ENCODE results near the gene NFE2L1. TPM values are rescaled to one million over a fixed set of nuclear protein-coding genes. Genes with fewer than 3 reads are reported as not detected.
A peak's percentile ranks its signal among the peaks of the same experiment; 100 is the strongest.
"Not testable (repeated sequence)": the region's sequence is repeated elsewhere in the genome, so short reads cannot be mapped to it uniquely, and the experiment has no call there.

The NFE2L1 gene
- total and polyA plus RNA-seq, 9 of the 15 experiments (the other 6 are each of a cell fraction or from before 2014, with no cell fraction given), result 2.0 to 68.6 (median 39.7) TPM

DNA sequence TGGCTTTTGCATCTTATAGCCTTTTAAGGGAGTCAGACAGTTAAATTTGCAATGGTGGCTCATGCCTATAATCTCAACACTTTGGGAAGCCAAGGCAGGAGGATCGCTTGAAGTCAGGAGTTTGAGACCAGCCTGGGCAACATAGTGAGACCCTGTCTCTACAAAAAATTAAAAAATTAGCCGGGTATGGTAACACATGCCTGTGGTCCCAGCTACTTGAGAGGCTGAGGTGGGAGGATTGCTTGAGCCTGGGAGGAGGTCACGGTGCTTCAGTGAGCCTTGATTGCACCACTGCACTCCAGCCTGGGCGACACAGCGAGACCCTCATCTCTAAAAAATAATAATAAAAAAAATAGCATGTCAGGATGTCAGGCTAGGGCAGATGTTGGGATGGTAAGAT lies 46.5 kb upstream of the NFE2L1 start:
- peak overlapping the region; percentile 87; the same call in 1 of the 3 replicates for H3K27ac ChIP-seq (ENCODE audit: extremely low read depth, low read depth, low read length)
- ATAC-seq; H3K4me2 ChIP-seq (ENCODE audit: insufficient read depth, low read length); H3K9ac ChIP-seq (ENCODE audit: insufficient read depth in 1 of 2, low read depth in 2 of 2, low read length in 2 of 2); CTCF ChIA-PET (ENCODE audit: low intra/inter-chr PET ratio); H3K9me1 ChIP-seq (ENCODE audit: control insufficient read depth, insufficient read depth, low read length); FAIRE-seq; H3K4me3 ChIP-seq; H3K9me3 ChIP-seq (replicated peaks; ENCODE audit: control insufficient read depth, insufficient read depth, low read depth, low read length); H3K79me2 ChIP-seq (ENCODE audit: control insufficient read depth, insufficient read depth, low read length); intact Hi-C loops (cut with micrococcal nuclease); H4K20me1 ChIP-seq (replicated peaks; ENCODE audit: control insufficient read depth, insufficient read depth, low read length); H3K36me3 ChIP-seq (ENCODE audit: control insufficient read depth, insufficient read depth, low read length); H3K27me3 ChIP-seq (ENCODE audit: control insufficient read depth in 2 of 2, insufficient read depth in 2 of 2, low read length in 2 of 2); BruUV-seq (replicated peaks); DNase-seq (ENCODE audit: extremely low read depth in 1 of 4, low spot score in 3 of 4); in situ Hi-C loops (cut with MboI): not testable (repeated sequence)
- peak; percentile 56 for TF ChIP-seq ZNF121 (CRISPR knock-in tag; conservative IDR thresholded peaks at IDR 0.05)
- WGBS (ENCODE audit: insufficient coverage, low coverage, missing lambda C conversion rate), result 96% methylated on average over 5 of the region's 5 CpGs
- peaks cover 15 to 20% of the 10 kb centered on the region in 2 experiments for H3K4me1 ChIP-seq (replicated peaks in 1 of 2; ENCODE audit: control insufficient read depth in 2 of 2, insufficient read depth in 2 of 2, low read length in 2 of 2)
- peak overlapping the region; percentile 91; the same call in 1 of the 2 replicates for H2AFZ ChIP-seq (ENCODE audit: low read depth, low read length)
- POLR2A ChIA-PET, result interaction anchor here (1.1 to 1.6 kb wide), 3 partner anchors 10 to 106 kb away, joined by 3 to 6 read pairs (median 3); partner anchors contain the start of gene SP2

DNA sequence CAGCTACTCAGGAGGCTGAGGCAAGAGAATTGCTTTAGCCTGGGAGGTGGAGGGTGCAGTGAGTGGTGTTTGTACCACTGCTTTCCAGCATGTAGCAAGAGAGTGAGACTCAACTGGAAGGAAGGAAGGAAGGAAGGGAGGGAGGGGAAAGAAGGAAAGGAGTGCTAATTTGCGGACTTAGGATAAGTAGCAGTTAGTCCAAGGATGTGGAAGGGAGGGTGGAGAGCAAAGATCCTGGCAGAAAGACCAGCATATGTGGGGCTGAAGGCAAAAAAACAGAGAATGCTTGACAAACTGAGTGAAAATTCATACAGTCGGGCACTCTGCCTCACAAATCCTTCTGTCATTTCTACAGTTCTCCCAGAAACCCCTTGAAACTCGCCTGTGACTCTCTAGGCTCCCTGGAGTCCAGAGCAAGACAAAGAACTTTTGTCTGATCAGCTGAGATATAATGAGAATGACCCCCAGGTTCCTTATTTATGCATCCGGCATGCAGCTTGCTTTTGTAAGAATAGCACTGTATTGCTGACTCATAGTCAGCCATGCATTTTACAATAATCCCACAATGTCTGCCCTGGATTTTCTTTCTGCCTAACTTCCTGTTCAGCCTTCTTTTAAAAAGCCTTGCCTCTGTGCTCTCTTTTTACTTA lies 45.8 kb upstream of the NFE2L1 start:
- intact Hi-C loops (cut with micrococcal nuclease) (no loop called here), in situ Hi-C loops (cut with MboI) (no loop called here)
- no peaks in the 10 kb centered on the region for H3K27me3 ChIP-seq (ENCODE audit: control insufficient read depth in 2 of 2, insufficient read depth in 2 of 2, low read length in 2 of 2)
- no peaks in the 10 kb centered on the region for H3K9me1 ChIP-seq (ENCODE audit: control insufficient read depth, insufficient read depth, low read length)
- H3K9me3 ChIP-seq (replicated peaks; ENCODE audit: control insufficient read depth, insufficient read depth, low read depth, low read length), result no peaks in the 10 kb centered on the region
- peaks cover 15 to 20% of the 10 kb centered on the region in 2 experiments for H3K4me1 ChIP-seq (replicated peaks in 1 of 2; ENCODE audit: control insufficient read depth in 2 of 2, insufficient read depth in 2 of 2, low read length in 2 of 2)
- H4K20me1 ChIP-seq (replicated peaks; ENCODE audit: control insufficient read depth, insufficient read depth, low read length), result no peaks in the 10 kb centered on the region
- H3K4me3 ChIP-seq, result no peak overlapping the region
- peak overlapping the region; percentile 87 for H3K27ac ChIP-seq (ENCODE audit: extremely low read depth, low read depth, low read length)
- H3K79me2 ChIP-seq (ENCODE audit: control insufficient read depth, insufficient read depth, low read length), result no peaks in the 10 kb centered on the region
- peak overlapping the region in 1 of 2 experiments; percentile 73; a peak in 2 of 4 replicates for H3K9ac ChIP-seq (ENCODE audit: insufficient read depth in 1 of 2, low read depth in 2 of 2, low read length in 2 of 2)
- DNase-seq (ENCODE audit: extremely low read depth in 1 of 4, low spot score in 3 of 4) (peak; percentile 43 to 66 (median 54)), FAIRE-seq (peak; percentile 87), ATAC-seq (peak; percentile 79)
- CTCF ChIA-PET (ENCODE audit: low intra/inter-chr PET ratio), result interaction anchor here (0.6 kb wide), 2 partner anchors 30 to 673 kb away, joined by 3 to 5 read pairs; no protein-coding TSS in a partner anchor
- H3K4me2 ChIP-seq (ENCODE audit: insufficient read depth, low read length), result peak overlapping the region; percentile 64
- H2AFZ ChIP-seq (ENCODE audit: low read depth, low read length), result peak overlapping the region; percentile 91
- WGBS (ENCODE audit: insufficient coverage, low coverage, missing lambda C conversion rate), result 34% methylated on average over 4 of the region's 4 CpGs
- no TSS peak for BruUV-seq (replicated peaks)
- POLR2A ChIA-PET, result interaction anchor here (0.5 to 1.8 kb wide), 9 partner anchors 9 to 171 kb away, joined by 3 to 8 read pairs (median 3); partner anchors contain the start of genes CDK5RAP3, LRRC46, MRPL10 and SP2
- H3K36me3 ChIP-seq (ENCODE audit: control insufficient read depth, insufficient read depth, low read length), result no peaks in the 10 kb centered on the region
- TF ChIP-seq ETV1 (tag; conservative IDR thresholded peaks at IDR 0.05; ENCODE audit: low read depth) (peak; percentile 31; the same call in 1 of the 2 replicates), IRF2 (CRISPR knock-in tag; IDR thresholded peaks at IDR 0.05) (no peak), JUND (IDR thresholded peaks at IDR 0.05; ENCODE audit: borderline replicate concordance, low read depth, low read length) (peak; percentile 71), JUND (tag; IDR thresholded peaks at IDR 0.05; ENCODE audit: borderline replicate concordance, low read depth, low read length) (peak; percentile 73; the same call in 2 of the 3 replicates), EHMT2 (IDR thresholded peaks at IDR 0.05) (peak; percentile 47; the same call in 1 of the 2 replicates), NFRKB (IDR thresholded peaks at IDR 0.05; ENCODE audit: low read depth) (peak; percentile 75; the same call in 1 of the 2 replicates), SETDB1 (IDR thresholded peaks at IDR 0.05; ENCODE audit: low read length) (no peak), SRSF3 (IDR thresholded peaks at IDR 0.05; ENCODE audit: insufficient read depth, low read length) (no peak), XRCC4 (IDR thresholded peaks at IDR 0.05; ENCODE audit: extremely low read depth, insufficient read depth, insufficient read length) (no peak), ZNF133 (CRISPR knock-in tag; IDR thresholded peaks at IDR 0.05) (no peak), ZNF184 (CRISPR knock-in tag; IDR thresholded peaks at IDR 0.05) (no peak)
- TF ChIP-seq, protein P1, sequence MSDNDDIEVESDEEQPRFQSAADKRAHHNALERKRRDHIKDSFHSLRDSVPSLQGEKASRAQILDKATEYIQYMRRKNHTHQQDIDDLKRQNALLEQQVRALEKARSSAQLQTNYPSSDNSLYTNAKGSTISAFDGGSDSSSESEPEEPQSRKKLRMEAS (CRISPR knock-in tag; IDR thresholded peaks at IDR 0.05), result no peak
- TF ChIP-seq, protein P2, sequence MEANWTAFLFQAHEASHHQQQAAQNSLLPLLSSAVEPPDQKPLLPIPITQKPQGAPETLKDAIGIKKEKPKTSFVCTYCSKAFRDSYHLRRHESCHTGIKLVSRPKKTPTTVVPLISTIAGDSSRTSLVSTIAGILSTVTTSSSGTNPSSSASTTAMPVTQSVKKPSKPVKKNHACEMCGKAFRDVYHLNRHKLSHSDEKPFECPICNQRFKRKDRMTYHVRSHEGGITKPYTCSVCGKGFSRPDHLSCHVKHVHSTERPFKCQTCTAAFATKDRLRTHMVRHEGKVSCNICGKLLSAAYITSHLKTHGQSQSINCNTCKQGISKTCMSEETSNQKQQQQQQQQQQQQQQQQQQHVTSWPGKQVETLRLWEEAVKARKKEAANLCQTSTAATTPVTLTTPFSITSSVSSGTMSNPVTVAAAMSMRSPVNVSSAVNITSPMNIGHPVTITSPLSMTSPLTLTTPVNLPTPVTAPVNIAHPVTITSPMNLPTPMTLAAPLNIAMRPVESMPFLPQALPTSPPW (CRISPR knock-in tag; IDR thresholded peaks at IDR 0.05), result no peak
